ENCODE measurements around the gene PDE4C.

Gene PDE4C

DNA sequence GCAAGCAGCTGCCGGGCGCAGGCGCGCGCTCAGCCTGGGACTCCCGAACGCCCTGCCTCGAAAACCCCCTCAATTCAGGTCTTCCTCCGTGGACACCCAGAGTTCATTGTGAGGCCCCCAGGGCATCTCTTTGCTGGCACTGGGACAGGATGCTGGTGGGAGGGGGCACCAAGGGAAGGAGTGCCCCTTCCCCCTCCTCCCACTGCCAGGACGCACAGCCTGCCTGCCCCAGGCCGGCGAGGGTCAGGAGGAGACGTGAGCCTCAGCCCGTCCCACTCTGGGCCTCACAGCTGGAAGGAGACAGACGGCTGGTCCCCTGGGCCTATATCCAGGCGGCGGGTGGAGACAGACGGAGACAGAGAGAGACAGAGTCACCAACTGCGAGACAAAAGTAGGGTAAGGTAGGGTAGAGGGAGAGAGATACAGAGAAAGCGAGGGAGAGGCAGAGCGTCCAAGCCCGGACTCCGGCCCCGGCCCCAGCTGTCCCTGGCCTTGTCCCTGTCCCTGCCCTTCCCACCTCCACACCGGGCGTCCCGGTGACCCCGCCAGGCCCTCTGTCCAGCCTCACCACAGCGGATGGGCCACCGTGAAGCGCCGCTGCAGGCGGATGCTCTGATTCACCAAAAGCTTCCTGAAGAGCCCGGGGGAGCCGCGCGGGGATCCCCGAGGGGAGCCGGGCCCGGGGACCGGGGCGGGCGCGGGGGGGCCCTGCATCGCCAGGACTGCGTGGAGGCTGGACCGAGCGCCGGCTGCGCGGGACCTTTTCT lies at the start of gene PDE4C:
PDE4C (minus strand) TSS at position 737 of the 767 bp plus-strand sequence; CDS start at position 714, 23 bp downstream.
- no peak for DNase-seq (ENCODE audit: low read depth in 2 of 2)

GRCh38 chr19:18274781-18275356 lies 48.6 kb upstream of the PDE4C start:
- no peak for DNase-seq (ENCODE audit: low read depth in 2 of 2)

- no peak for DNase-seq (ENCODE audit: low read depth in 2 of 2)
Measured at GRCh38 chr19:18274219-18274780, 48.1 kb upstream of the PDE4C start, which contains the start of gene IQCN. Gene IQCN (minus strand): TSS chr19:18274452. CDS start chr19:18269478, 4,974 bp downstream.

DNA sequence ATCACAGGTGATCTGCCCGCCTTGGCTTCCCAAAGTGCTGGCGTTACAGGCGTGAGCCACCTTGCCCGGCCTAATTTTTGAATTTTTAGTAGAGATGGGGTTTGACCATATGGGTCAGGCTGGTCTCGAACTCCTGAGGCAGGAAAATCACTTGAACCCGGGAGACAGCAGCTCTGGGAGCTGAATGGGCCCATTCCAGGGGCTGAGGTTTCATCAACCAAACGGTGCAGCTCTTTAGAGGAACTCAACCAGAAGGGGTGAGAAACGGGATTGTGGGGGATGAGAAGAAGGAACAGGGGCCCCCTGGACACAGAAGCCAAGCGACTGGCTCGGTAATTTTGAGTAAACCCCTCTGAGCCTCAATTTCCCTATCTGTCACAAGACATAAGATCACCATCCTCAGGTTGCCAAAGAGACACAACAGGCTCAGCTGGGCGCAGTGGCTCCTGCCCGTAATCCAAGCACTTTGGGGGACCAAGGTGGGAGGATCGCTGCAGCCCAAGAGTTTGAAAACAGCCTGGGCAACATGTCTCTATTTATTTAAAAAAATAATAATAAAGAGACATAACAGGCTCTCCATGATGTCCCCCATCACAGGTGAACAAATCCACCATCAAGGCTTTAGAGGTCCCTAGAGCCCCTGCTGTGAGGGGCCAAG lies 47.5 kb upstream of the PDE4C start:
- DNase-seq (ENCODE audit: low read depth in 2 of 2), result no peak

DNA sequence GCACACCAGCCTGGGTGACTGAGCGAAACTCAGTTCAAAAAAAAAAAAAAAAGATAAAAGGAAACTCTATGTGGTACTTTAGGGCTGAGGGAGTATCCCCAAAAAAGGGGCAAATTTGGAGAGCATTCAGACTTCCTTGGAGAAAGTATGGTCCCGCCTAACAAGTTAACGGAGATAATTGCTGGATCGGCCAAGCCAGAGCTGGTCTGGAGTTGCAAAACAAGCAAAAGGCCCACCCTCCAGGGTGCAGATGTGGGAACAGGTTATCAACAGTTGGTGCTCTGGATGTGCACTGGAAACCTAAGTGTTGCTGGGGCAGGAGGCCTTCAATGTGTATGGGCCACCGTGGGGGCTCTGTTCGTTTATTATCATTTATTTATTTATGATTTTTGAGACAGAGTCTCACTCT lies 45.2 kb upstream of the PDE4C start:
- no peak for DNase-seq (ENCODE audit: low read depth in 2 of 2)

DNA sequence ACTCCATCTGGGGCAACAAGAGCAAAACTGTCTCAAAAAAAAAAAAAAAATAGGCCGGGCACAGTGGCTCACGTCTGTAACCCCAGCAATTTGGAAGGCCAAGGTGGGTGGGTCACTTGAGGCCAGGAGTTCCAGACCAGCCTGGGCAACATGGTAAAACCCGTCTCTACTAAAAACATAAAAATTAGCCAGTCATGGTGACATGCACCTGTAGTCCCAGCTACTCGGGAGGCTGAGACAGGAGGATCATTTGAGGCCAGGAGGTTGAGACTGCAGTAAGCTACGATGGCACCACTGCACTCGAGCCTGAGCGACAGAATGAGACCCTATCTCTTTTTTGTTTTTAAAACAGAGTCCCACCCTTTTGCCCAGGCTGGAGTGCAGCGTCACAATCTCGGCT lies 44.1 kb upstream of the PDE4C start:
- no peak for DNase-seq (ENCODE audit: low read depth in 2 of 2)

- no peak for DNase-seq (ENCODE audit: low read depth in 2 of 2)
Measured at GRCh38 chr19:18269070-18269723, 43.0 kb upstream of the PDE4C start.

DNA sequence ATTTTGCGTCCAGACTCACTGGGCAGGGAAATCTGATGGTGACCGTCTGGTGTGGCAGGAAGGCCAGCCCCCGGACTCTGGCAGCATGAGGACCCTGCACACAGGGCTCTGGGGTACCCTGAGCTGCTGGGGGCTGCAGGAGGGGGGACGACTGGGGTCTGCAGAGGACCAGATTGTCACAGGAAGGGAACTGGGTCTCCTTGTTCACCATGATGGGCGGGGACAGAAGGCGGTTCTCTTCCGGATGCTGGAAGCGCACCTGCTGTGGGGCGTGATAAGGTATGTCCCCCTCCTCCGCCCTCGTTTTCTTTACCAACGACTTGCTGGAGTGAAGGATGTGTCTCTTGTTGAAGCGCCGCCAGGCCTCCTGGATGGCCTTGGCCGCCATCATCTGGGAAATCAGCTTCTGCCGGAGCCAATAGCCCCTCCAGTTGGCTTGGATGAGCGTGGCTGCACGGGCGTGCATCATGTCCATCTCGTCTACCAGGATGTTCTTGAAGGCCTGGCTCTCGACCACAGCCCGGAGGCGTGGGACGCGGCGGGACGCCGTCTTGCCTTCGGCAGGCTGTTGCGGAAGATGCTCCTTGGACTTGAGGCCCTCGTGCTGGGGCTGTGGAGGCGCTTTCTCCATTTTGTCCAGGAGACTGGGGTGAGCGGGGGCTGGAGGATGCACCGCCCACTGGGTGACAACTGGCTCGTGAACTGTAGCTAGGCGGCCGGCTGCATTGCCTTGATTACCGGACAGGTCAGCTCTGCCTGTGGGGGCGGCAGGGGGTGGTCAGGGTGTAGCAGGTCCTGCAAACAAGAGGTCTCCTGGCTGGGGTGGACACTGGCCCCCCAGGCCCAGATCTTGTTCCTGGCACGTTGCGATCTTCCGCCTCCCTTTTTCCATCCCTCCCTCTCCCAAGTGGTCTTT lies 40.8 kb upstream of the PDE4C start:
- DNase-seq (ENCODE audit: low read depth in 2 of 2), result no peak

DNA sequence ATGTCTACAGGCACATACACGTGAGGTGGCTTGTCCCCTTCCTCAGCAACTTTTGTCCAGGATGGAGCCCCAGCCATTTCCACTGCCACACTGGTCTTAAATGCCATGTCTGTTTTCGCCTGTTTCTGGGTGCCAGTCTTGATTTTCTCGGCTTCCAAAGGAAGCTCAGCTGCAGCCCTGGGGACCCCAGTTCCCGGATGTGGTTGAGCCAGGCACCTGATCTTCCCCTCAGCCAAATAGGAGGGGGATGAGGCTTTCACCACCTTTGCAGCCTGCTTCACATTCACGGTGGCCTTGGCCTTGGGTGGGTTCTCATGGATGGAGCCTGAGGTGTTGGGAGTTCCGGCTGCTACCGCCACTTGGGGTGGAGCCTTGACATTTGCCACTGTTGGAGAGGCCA lies 39.3 kb upstream of the PDE4C start:
- no peak for DNase-seq (ENCODE audit: low read depth in 2 of 2)

DNA sequence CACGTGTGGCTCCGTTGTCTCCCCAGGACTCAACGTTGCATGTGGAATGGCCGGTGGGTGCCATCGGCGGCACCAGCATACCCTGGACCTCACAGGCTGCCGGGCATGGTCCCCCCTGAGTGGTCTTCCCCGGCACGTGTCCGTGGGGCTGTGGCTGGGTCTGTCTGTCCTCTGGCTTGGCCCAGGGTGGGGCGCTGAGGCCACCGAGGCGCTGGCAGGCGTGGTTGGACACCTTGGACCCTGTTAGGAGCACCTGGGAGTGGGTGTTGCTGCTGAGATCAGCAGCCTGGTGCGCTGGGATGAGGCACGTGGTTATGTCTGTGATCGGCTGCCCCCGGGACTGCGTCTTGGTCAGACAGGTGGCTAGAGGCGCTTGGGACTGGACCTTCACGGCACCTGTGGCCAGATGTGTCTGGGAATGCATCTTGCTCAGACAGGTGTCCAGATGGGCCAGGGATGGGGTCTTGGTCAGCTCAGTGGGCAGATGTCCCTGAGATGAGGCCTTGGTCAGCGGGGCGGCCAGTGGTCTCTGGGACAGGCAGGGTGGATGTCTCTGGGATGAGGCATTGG lies 38.8 kb upstream of the PDE4C start:
- DNase-seq (ENCODE audit: low read depth in 2 of 2), result no peak

GRCh38 chr19:18264137-18264854 lies 38.1 kb upstream of the PDE4C start:
- no peak for DNase-seq (ENCODE audit: low read depth in 2 of 2)

- no peak for DNase-seq (ENCODE audit: low read depth in 2 of 2)
Measured at GRCh38 chr19:18263324-18264136, 37.3 kb upstream of the PDE4C start.

- no peak for DNase-seq (ENCODE audit: low read depth in 2 of 2)
Measured at GRCh38 chr19:18262917-18263316, 36.7 kb upstream of the PDE4C start.

- DNase-seq (ENCODE audit: low read depth in 2 of 2), result no peak
Measured at GRCh38 chr19:18262144-18262543, 35.9 kb upstream of the PDE4C start.

GRCh38 chr19:18261474-18261873 lies 35.2 kb upstream of the PDE4C start:
- no peak for DNase-seq (ENCODE audit: low read depth in 2 of 2)

GRCh38 chr19:18259893-18260292 lies 33.7 kb upstream of the PDE4C start:
- DNase-seq (ENCODE audit: low read depth in 2 of 2), result no peak

DNA sequence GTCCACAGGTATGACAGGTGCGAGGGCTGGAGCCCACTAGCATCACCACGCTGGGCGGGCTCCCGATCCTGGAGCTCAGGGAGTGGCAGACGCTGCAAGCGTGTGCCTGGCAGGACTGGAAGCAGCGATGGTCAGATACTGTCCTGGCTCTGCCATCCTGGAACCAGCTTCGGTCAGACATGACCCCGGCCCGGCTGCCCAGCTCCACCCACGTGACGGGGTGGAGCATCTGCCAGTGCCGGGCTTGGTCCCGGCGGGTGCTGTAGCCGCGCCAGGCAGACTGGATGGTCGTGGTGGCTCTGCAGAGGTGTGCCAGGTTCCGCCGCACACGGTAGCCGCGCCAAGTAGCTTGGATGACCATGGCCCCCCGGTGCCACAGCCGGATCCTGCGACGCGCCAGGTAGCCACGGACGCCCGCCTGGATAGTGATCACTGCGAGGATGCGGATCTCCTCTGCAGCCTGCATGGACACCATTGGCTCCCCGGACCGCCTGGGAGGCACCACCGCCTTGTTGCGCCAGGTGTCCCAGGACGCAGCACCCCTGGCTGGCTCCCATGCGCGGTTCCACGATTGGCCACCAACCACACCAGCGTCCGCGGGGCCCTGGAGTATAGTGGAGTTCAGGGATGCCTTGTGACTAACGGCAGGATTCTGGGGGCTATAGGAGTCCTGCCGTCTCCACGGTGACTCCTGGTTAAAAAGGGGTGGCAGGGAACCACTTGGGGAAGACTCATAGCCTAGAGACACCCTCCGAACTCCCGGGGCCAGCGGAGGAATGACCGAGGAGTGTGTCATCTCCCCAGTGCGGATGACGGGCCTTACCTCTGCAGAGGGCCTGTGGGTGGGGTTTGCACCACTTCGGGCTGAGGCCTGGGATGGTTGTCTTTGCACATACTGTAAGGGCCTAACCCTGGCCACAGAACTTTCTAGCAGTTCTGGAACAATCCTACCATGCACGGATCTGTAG lies 31.5 kb upstream of the PDE4C start:
- no peak for DNase-seq (ENCODE audit: low read depth in 2 of 2)

Measured in stimulated activated CD8-positive, alpha-beta memory T cell treated with anti-CD3 and anti-CD28 coated beads, Interleukin-15, amount 100 ng/mL, for 48 hours (primary cell).